ENCODE data around the gene E2F4.

Gene E2F4

DNA sequence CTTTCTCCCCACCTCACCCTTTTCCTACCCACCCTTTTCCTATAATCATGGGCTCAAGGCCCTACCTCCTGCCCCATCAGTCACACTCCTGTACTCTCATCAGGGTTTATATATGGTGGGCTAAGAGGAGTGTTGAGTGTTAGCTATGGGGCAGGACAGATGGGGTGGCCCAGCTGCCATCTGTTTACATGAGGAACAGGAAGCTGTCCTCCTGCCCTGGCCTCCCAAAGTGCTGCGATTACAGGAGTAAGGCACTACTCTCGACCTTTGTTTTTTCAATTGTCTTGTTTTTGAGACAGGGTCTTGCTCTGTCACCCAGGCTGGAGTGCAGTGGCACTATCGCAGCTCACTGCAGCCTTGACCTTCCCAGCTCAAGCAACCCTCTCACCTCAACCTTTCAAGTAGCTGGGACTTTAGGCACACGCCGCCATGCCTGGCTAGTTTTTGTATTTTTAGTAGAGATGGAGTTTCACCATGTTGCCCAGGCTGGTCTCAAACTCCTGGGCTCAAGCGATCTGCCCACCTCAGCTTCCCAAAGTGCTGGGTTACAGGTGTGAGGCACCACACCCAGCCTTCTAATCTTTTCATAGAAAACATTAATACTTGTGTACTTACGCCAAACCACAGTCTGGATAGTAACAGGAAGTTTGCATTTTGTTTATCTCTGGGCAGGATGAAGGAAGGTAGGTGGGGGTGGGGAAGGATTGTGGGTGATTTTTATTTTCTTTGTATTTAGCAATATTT lies 33.9 kb upstream of the E2F4 start:
- no peak for DNase-seq (ENCODE audit: low spot score)

DNA sequence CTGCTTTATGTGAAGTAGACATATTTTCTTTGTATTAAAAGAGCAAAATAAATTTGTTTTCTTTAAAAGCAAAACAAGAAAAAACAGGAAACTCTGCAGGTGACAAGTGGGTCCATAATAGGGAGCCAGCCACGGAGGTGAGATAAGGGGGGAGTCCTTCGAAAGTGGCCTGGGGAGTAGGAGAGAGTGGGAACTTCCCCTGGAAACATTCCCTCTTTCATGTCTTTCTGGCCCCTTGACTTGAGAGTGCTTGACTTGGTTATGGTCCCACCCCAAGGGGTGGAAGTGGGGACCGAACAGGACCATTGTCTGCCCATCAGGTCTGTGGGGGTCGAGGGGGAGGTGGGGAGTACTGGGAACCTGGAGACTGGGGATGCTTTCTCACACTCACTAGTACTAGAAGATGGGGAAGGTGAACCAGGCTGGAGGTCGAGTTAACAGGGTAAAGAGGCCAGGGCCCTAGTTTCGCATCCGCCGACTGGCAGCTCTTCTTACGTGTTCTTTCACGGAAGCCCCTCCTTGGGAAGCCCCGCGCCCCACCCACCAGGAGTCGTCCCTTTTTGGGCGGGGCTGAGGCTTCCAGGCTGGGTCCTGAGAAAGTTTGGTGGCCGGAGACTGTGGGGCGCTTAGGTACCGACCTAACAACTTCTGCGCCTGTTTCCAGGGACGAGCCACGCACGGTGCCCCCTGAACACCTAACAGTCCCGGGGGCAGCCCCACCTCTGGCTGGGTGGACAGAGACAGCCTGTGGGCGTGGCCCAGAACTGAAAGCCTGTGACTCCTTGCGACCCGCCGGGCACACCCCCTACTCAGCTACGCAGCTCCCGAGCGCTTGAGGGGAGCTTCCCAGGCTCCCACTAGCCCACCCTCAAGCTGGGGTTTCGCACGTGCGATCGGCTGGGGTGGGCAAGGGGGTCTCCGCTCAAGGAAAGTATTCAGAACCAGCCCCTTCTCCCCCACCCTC lies 33.0 kb upstream of the E2F4 start:
- DNase-seq (ENCODE audit: low spot score), result peak; percentile 36

- no peak for DNase-seq (ENCODE audit: low spot score)
Measured at GRCh38 chr16:67161595-67162058, 30.3 kb upstream of the E2F4 start.

DNA sequence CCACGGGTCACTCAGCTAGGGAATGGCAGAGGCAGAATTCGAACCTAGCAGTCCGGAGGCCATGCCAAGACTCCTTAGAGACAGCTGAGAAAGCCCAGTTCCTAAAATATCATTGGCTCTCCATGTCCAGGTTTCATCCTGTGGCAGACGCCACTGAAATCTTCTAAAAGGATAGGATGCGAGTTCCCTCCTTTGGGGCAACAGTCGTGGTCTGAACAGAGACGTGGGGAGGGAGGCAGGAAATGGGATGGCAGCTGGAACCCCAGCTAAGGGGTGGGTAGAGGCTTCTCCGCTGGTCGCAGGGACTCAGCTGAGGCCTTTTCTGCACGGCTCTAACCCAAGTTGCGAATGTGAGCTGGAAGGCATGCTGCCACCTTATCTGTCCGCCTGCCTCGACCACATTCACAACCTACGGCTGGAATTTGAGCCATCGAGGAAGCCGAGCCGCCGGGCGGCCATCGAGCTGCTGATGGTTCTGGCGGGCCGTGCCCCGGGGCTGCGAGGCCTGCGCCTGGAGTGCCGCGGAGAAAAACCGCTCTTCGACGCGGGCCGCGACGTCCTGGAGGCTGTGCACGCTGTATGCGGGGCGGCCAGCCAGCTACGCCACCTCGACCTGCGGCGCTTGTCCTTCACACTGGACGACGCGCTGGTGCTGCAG lies 29.3 kb upstream of the E2F4 start:
- DNase-seq (ENCODE audit: low spot score), result no peak

DNA sequence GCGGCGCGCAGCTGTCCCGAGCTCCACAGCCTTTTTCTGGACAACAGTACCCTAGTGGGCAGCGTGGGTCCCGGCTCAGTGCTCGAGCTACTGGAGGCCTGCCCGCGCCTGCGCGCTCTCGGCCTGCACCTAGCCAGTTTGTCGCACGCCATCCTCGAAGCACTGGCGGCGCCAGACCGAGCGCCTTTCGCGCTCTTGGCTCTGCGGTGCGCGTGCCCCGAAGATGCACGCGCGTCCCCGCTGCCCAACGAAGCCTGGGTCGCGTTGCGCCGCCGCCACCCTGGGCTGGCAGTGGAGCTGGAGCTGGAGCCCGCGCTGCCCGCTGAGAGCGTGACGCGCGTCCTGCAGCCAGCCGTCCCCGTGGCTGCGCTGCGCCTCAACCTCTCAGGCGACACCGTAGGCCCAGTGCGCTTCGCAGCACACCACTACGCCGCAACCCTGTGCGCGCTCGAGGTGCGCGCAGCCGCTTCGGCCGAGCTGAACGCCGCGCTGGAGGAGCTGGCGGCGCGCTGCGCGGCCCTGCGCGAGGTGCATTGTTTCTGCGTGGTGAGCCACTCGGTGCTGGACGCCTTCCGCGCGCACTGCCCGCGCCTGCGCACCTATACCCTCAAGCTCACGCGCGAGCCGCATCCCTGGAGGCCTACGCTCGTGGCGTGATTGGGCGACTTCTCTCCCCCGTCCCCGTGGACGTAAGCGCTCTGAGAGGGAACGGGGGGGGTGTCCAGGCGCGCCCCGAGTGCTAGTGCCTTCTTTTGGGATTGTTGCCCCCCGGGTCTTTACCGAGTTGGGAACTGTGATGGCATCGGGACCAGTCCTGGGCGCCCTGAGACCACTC lies 28.6 kb upstream of the E2F4 start:
- DNase-seq (ENCODE audit: low spot score), result no peak

DNA sequence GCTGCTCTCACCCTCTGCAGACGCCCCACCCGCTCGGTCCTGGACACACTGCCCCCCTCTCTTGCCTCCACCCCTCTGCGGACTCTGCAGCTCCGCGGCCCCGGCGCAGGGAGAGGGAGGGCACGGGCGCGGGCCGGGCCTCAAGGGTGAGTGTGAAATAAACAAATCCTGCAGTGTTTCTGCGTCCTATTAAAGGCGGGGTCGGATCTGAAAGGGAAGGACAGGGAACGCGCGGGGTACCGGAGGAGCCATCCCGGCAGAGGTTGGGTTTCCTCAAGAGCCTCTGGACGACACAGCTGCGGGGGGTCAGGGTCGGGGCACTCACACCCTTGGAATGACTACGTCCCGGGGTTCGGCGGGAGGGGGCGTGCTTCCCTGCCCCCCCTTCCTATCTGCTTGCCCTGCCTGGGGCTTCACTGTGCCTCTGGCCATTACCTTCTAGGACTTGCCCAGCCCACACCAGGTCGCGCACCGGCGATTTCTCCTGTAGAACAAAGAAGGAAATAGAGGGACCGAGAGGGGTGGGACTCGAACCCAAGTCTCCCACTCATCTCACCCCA lies 27.9 kb upstream of the E2F4 start:
- DNase-seq (ENCODE audit: low spot score), result no peak

- no peak for DNase-seq (ENCODE audit: low spot score)
Measured at GRCh38 chr16:67164599-67165061, 27.3 kb upstream of the E2F4 start, which contains the start of gene HSF4. Gene HSF4 (plus strand): TSS chr16:67164745. CDS start chr16:67164812, 67 bp downstream.

DNA sequence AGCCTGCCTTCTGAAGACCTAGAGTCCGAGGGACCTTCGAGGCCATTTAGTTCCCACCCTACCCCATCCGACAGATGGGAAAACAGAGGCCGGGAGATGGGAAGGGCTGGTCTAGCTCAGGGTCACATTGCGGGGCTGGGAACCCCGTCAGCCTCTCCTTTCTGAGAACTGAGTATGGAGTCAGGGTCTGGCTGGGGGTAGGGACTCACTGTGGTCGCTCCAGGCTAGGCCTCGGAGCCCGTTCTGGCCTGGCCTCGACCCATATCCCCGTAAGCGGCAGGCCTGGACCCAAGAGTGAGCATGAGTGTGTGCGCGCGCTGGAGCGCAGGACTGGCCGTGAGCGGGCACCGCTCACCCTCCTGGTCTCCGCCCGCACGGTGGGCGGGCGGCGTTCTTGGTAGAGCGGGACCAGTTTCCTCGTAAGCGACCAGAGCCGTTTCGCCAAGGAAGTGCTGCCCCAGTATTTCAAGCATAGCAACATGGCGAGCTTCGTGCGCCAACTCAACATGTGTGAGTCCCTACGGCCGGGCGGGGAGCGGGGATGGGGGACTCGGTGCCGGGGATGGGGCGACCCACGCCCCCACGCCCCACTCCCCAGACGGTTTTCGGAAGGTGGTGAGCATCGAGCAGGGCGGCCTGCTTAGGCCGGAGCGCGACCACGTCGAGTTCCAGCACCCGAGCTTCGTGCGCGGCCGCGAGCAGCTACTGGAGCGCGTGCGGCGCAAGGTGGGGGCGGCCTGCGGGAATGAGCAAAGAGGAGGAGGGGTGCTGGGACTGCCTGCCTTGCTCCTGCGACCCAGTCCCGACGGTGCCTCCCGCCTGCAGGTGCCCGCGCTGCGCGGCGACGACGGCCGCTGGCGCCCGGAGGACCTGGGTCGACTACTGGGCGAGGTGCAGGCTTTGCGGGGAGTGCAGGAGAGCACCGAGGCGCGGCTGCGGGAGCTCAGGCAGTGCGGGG lies 26.6 kb upstream of the E2F4 start:
- DNase-seq (ENCODE audit: low spot score), result no peak

DNA sequence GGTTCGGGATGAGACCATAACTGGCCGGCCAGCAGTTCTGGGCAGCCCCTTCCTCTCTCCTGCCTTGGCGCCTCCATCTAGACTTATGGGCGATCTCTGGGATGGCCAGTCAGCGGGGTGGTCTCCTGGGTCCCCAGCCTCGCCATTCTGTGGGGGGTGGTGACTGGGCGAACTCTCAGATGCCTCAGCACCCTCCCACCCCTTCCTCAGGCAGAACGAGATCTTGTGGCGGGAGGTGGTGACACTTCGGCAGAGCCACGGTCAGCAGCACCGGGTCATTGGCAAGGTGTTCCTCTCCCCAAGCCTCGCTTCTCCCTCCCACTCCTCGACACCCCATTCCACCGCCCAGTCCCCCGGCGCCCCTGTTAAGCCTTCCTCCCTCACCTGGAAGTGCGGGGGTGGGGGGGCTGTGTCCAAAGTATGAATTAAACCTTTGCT lies 25.8 kb upstream of the E2F4 start:
- no peak for DNase-seq (ENCODE audit: low spot score)

DNA sequence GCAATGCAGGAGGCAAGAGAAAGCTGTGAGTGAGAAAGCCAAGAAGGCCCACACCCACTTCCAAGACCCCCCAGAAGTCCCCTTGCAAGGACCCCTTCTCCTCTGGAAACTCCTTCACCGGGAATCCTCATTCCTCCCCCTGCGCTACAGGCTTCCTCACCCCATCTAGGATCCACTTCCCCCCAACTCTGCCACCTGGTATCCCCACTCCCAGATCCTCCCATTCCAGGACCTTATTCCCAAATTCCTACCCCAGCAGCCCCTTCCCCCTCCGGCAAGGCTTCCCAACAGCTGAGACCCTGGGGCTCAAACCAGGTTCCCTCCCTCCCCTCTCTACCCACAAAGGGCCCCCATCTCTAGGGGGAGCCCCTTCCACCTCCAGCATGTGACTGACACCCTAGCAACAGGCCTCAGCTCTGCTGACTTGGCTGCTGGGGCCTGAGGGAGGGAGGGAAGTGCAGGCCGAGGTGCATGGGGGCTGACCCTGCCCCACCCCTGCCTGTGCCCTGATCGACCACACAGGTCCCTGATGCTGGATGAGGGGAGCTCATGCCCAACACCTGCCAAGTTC lies 25.3 kb upstream of the E2F4 start:
- DNase-seq (ENCODE audit: low spot score), result no peak

GRCh38 chr16:67167588-67167987 lies 24.4 kb upstream of the E2F4 start:
- DNase-seq (ENCODE audit: low spot score), result no peak

- DNase-seq (ENCODE audit: low spot score), result no peak
Measured at GRCh38 chr16:67169011-67169451, 22.9 kb upstream of the E2F4 start.

DNA sequence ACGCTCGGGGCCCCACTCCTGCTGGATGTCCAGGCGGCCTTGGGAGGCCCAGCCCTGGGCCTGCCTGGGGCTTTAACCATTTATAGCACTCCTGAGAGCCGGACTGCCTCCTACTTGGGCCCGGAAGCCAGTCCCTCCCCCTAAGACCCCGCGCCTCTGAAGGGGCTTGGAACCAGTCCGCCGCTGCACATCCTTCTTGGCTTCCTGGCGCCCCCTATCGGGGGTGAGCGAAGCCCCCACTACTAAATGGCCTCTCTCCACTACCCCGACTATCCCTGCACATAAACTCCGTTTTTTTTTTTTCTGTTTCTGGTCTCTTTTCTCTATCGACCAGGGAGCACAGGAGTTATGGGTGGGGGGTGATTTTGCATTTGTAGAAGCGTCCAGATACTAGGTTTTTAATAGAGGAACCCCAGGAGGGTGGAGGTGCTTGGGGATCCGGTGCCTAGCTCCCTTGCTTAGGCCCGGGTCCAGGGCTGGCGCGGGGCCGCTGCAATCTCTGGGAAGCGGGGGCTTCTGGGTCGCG lies 22.2 kb upstream of the E2F4 start:
- DNase-seq (ENCODE audit: low spot score), result peak; percentile 37

GRCh38 chr16:67170168-67170948 lies 21.6 kb upstream of the E2F4 start, which contains the start of gene NOL3:
Gene NOL3 (plus strand): TSS chr16:67170538.
- peak; percentile 30 for DNase-seq (ENCODE audit: low spot score)

DNA sequence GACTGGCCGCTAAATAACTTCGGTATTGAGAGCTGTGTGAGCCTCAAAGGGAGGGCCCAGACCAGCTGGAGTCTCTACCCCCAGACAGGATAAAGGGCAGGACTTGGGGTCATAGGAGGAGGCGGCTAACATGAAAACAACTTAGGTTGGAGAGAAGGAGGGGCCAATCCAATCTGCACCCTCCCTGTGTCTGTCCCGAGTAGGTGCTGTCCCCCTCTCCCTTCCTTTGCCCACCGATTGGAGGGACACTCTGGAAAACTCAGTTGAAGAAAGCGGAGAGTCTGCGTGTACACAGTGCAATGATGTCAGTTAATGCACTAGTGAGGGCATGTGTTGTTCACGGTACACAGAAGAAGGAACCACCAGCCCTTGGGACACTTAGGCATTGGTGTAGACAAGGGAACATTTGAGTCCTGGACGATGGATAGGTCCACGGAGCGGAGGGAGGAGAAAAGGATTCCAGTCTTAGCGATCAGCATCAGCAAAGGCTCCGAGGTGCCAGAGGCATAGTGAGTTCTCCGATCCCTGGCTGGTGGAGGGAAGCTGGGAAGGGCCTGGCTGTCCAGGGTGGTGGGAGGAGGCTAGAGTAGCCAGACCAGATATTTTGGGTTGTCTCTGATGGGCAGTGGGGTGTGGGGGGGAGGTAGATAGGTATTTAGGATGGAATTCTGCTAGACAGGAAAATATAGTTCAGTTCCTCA lies 20.9 kb upstream of the E2F4 start:
- no peak for DNase-seq (ENCODE audit: low spot score)

DNA sequence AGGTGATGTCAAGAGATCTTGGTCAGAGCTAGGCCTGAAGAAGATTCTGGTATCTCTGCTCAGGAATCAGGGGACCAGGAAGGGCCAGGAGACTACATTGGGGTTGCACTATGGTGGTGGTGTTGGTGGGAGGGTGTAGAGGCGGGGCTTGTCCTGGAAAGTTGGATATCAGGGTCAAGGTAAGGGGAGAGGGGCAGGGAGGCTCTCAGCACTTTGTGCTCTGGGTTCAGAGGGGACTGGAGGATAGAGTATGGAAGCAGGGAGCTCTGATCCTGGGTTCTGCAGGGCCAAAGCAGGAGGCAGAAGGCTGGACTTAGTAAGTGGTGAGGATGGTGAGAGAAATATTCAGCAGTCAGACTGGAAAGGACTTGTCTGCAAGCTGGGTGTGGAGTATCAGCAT lies 18.6 kb upstream of the E2F4 start:
- no peak for DNase-seq (ENCODE audit: low spot score)

Measured in hematopoietic multipotent progenitor cell treated with erythropoietin and hydrocortisone succinate and interleukin-3 and kit ligand, for 15 days (in vitro differentiated cells).